ENCODE data around the gene CHEK1.
A peak's percentile ranks its signal among the peaks of the same experiment; 100 is the strongest.

CHEK1 gene

GRCh38 chr11:125587480-125587879 lies 37.5 kb upstream of the CHEK1 start:
- in situ Hi-C loops (cut with HindIII; ENCODE audit: low sequenced_read_pairs) = no loop called here
- H3K4me3 ChIP-seq (ENCODE audit: low read depth, low read length) = no peak overlapping the region
- no peak for DNase-seq (ENCODE audit: low read depth, low spot score)
- no peak for TF ChIP-seq CTCF (IDR thresholded peaks at IDR 0.05; ENCODE audit: low read depth, low read length)

GRCh38 chr11:125588505-125588904 lies 36.5 kb upstream of the CHEK1 start:
- TF ChIP-seq CTCF (IDR thresholded peaks at IDR 0.05; ENCODE audit: low read depth, low read length) = no peak
- no peak for DNase-seq (ENCODE audit: low read depth, low spot score)
- no peak overlapping the region for H3K4me3 ChIP-seq (ENCODE audit: low read depth, low read length)
- in situ Hi-C loops (cut with HindIII; ENCODE audit: low sequenced_read_pairs) = no loop called here

GRCh38 chr11:125591649-125592304 lies 33.2 kb upstream of the CHEK1 start:
- TF ChIP-seq CTCF (IDR thresholded peaks at IDR 0.05; ENCODE audit: low read depth, low read length) = no peak
- DNase-seq (ENCODE audit: low read depth, low spot score) = peak; percentile 44
- in situ Hi-C loops (cut with HindIII; ENCODE audit: low sequenced_read_pairs) = no loop called here
- peak overlapping the region; percentile 94 for H3K4me3 ChIP-seq (ENCODE audit: low read depth, low read length)

- in situ Hi-C loops (cut with HindIII; ENCODE audit: low sequenced_read_pairs) = no loop called here
- H3K4me3 ChIP-seq (ENCODE audit: low read depth, low read length) = peak within 1 kb of the TSS; percentile 94
- no peak for TF ChIP-seq CTCF (IDR thresholded peaks at IDR 0.05; ENCODE audit: low read depth, low read length)
- DNase-seq (ENCODE audit: low read depth, low spot score) = peak; percentile 100
Measured at GRCh38 chr11:125592305-125593113, 32.5 kb upstream of the CHEK1 start, which contains the start of gene STT3A. Gene STT3A, plus strand, starts transcription at chr11:125592852. Its CDS starts 3,064 bp downstream, at chr11:125595916.

- no peak for TF ChIP-seq CTCF (IDR thresholded peaks at IDR 0.05; ENCODE audit: low read depth, low read length)
- peak; percentile 8 for DNase-seq (ENCODE audit: low read depth, low spot score)
- peak overlapping the region; percentile 94 for H3K4me3 ChIP-seq (ENCODE audit: low read depth, low read length)
- in situ Hi-C loops (cut with HindIII; ENCODE audit: low sequenced_read_pairs) = no loop called here
Measured at GRCh38 chr11:125593114-125593820, 31.7 kb upstream of the CHEK1 start.

- no peak overlapping the region for H3K4me3 ChIP-seq (ENCODE audit: low read depth, low read length)
- no peak for TF ChIP-seq CTCF (IDR thresholded peaks at IDR 0.05; ENCODE audit: low read depth, low read length)
- in situ Hi-C loops (cut with HindIII; ENCODE audit: low sequenced_read_pairs) = no loop called here
- DNase-seq (ENCODE audit: low read depth, low spot score) = no peak
Measured at GRCh38 chr11:125594958-125595357, 30.0 kb upstream of the CHEK1 start.
